GM12872 (cell line): ENCODE results near the gene ATRIP.

Experiments used
- CTCF ChIP-seq: IDR thresholded peaks from 3 replicates; pipeline ENCODE4 v1.5.1; 2011; ENCODE audit warnings: low read depth, mild to moderate bottlenecking, low read length, moderate library complexity; ENCODE audit not compliant: insufficient read depth

The ATRIP gene

GRCh38 chr3:48428088-48428571 lies 18.4 kb upstream of the ATRIP start:
- no peak for TF ChIP-seq CTCF

GRCh38 chr3:48428572-48429316 lies 17.8 kb upstream of the ATRIP start:
- TF ChIP-seq CTCF: no peak

- no peak for TF ChIP-seq CTCF
These were observed 17.1 kb upstream of the ATRIP start for GRCh38 chr3:48429317-48429959.

GRCh38 chr3:48429960-48430707 lies 16.4 kb upstream of the ATRIP start, which contains the start of gene PLXNB1:
TSS of gene PLXNB1 (minus strand) at chr3:48430086. CDS start at chr3:48424611, 5,475 bp downstream.
- no peak for TF ChIP-seq CTCF

GRCh38 chr3:48430708-48431101 lies 15.8 kb upstream of the ATRIP start:
- TF ChIP-seq CTCF: no peak

- no peak for TF ChIP-seq CTCF
These were observed 15.1 kb upstream of the ATRIP start for GRCh38 chr3:48431224-48432029.
